ENCODE results near the gene FOXP4. TPM values are rescaled to one million over a fixed set of nuclear protein-coding genes. Genes with fewer than 3 reads are reported as not detected.

The FOXP4 gene
- total RNA-seq, 3 donors from 2014 or later: 5.1 to 11.0 (median 5.6) TPM

- peak overlapping the region in 1 of 2 donors; percentile 68 for H3K27ac ChIP-seq
- no peaks in the 10 kb centered on the region for H3K27me3 ChIP-seq
- no peak overlapping the region for H3K4me3 ChIP-seq
- H3K36me3 ChIP-seq: no peaks in the 10 kb centered on the region
- peaks cover 4 to 14% of the 10 kb centered on the region in 2 donors for H3K4me1 ChIP-seq
- no peak for TF ChIP-seq POLR2AphosphoS5 (IDR thresholded peaks at IDR 0.05)
- TF ChIP-seq POLR2A (IDR thresholded peaks at IDR 0.05): no peak
- TF ChIP-seq CTCF (IDR thresholded peaks at IDR 0.05): no peak
- intact Hi-C loops (cut with DNase I; ENCODE audit: low total_unique reads): loop anchor here (10.0 kb wide), 1 partner anchor 116 kb away; no protein-coding TSS in a partner anchor
- H3K9me3 ChIP-seq: no peaks in the 10 kb centered on the region
- no peak for DNase-seq (ENCODE audit: low spot score in 2 of 2)
These were observed 34.5 kb downstream of the FOXP4 start for GRCh38 chr6:41580690-41581089.

GRCh38 chr6:41581381-41581991 is 35.3 kb downstream of the FOXP4 start:
- H3K36me3 ChIP-seq: no peaks in the 10 kb centered on the region
- H3K27ac ChIP-seq: peak overlapping the region; percentile 50 to 68
- intact Hi-C loops (cut with DNase I; ENCODE audit: low total_unique reads): loop anchor here (10.0 kb wide), 1 partner anchor 117 kb away; no protein-coding TSS in a partner anchor
- no peaks in the 10 kb centered on the region for H3K27me3 ChIP-seq
- no peak for DNase-seq (ENCODE audit: low spot score in 2 of 2)
- TF ChIP-seq POLR2A (IDR thresholded peaks at IDR 0.05) (no peak), POLR2AphosphoS5 (IDR thresholded peaks at IDR 0.05) (no peak), CTCF (IDR thresholded peaks at IDR 0.05) (no peak)
- no peaks in the 10 kb centered on the region for H3K9me3 ChIP-seq
- H3K4me3 ChIP-seq: no peak overlapping the region
- peaks cover 4 to 14% of the 10 kb centered on the region in 2 donors for H3K4me1 ChIP-seq

- DNase-seq (ENCODE audit: low spot score in 2 of 2): no peak
- Histone ChIP-seq H3K27ac (peak overlapping the region; percentile 67 to 68), H3K4me3 (no peak overlapping the region), H3K4me1 (peaks cover 4 to 7% of the 10 kb centered on the region in 2 donors), H3K27me3 (no peaks in the 10 kb centered on the region), H3K9me3 (no peaks in the 10 kb centered on the region), H3K36me3 (no peaks in the 10 kb centered on the region)
- TF ChIP-seq POLR2A (IDR thresholded peaks at IDR 0.05) (no peak), CTCF (IDR thresholded peaks at IDR 0.05) (no peak), POLR2AphosphoS5 (IDR thresholded peaks at IDR 0.05) (no peak)
- intact Hi-C loops (cut with DNase I; ENCODE audit: low total_unique reads): loop anchor here (10.0 kb wide), 1 partner anchor 118 kb away; no protein-coding TSS in a partner anchor
These were observed 36.4 kb downstream of the FOXP4 start for GRCh38 chr6:41582540-41582939.

GRCh38 chr6:41583565-41583964 is 37.4 kb downstream of the FOXP4 start:
- intact Hi-C loops (cut with DNase I; ENCODE audit: low total_unique reads): loop anchor here (10.0 kb wide), 1 partner anchor 119 kb away; no protein-coding TSS in a partner anchor
- no peaks in the 10 kb centered on the region for H3K36me3 ChIP-seq
- no peak for TF ChIP-seq POLR2A (IDR thresholded peaks at IDR 0.05)
- TF ChIP-seq POLR2AphosphoS5 (IDR thresholded peaks at IDR 0.05): no peak
- no peak for TF ChIP-seq CTCF (IDR thresholded peaks at IDR 0.05)
- no peaks in the 10 kb centered on the region for H3K9me3 ChIP-seq
- H3K27me3 ChIP-seq: no peaks in the 10 kb centered on the region
- peak overlapping the region; percentile 67 to 68 for H3K27ac ChIP-seq
- DNase-seq (ENCODE audit: low spot score in 2 of 2): no peak
- peaks cover 2 to 3% of the 10 kb centered on the region in 2 donors for H3K4me1 ChIP-seq
- no peak overlapping the region for H3K4me3 ChIP-seq

- intact Hi-C loops (cut with DNase I; ENCODE audit: low total_unique reads): loop anchor here (10.0 kb wide), 1 partner anchor 119 kb away; no protein-coding TSS in a partner anchor
- no peak overlapping the region for H3K4me3 ChIP-seq
- no peak for DNase-seq (ENCODE audit: low spot score in 2 of 2)
- H3K27me3 ChIP-seq: no peaks in the 10 kb centered on the region
- peaks cover 0 to 3% of the 10 kb centered on the region in 2 donors for H3K4me1 ChIP-seq
- TF ChIP-seq CTCF (IDR thresholded peaks at IDR 0.05): no peak
- no peak for TF ChIP-seq POLR2AphosphoS5 (IDR thresholded peaks at IDR 0.05)
- no peak for TF ChIP-seq POLR2A (IDR thresholded peaks at IDR 0.05)
- H3K36me3 ChIP-seq: no peaks in the 10 kb centered on the region
- H3K27ac ChIP-seq: peak overlapping the region; percentile 40 to 68
- H3K9me3 ChIP-seq: no peaks in the 10 kb centered on the region
These were observed 38.0 kb downstream of the FOXP4 start for GRCh38 chr6:41584205-41584604.

All from breast epithelium (tissue), 4 donors.